ENCODE data around the gene LPP.

The LPP gene

GRCh38 chr3:188199386-188199785, 45.4 kb downstream of the LPP start:
- no peak for DNase-seq

- no peak for DNase-seq
Observed at GRCh38 chr3:188200481-188200880, 46.5 kb downstream of the LPP start.

DNA sequence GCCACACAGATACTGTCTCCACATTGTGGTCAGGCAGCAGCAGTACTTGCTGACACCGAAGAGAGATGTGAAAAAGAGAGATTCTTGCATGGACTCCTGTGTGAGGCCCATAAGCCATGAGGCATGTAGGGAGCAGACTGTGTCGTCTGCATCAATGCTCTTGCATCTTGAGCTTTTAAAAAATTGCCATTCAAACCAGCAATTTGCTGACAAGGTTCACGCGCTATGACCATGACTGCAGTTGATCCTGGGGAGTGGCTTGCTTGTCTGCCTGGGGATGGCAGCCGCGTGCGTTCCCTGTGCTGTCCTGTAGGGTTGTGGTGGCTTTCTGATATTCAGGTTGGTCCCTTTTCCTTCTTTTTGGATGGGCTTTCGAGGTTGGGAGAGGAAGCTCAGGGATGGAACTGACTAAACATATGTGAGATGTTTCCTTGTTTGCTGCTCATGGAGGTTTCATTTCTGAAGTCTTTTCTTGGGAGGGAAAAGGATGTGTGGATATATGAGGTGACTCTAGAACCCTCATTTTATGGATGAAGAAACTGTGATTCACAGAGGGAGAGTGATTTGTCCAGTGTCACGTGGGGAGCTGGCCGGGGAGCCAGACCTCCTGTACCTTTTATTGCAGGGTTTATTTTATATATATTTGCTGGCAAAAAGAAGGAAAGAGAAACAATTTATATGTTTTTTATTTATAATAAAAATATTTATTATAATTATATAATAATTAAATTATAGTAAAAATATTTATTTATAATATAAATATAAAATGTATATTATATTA, 48.6 kb downstream of the LPP start:
- no peak for DNase-seq

GRCh38 chr3:188204526-188204925, 50.6 kb downstream of the LPP start:
- no peak for DNase-seq

DNA sequence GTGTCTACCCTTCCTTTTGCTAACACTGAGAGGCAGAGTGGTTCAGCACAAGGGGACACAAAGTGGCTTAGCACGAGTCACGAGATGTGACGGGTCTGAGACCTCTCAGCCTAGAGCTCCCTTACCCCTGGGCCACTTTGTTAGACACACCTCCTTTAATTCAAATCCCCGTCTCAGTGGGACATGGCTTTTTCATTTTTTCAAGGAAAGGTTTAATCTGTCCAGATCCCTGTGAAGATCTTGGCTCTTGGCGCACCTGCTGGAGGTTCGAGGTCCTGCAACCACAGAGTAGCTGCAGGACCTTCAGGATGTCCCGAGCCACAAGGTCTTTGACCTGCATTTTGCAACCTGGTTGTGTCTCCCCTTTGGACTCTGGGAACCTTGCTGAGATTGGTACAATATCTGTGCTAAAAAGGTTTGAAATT, 52.0 kb downstream of the LPP start:
- no peak for DNase-seq

GRCh38 chr3:188206787-188207186, 52.8 kb downstream of the LPP start:
- no peak for DNase-seq

- DNase-seq: no peak
Observed at GRCh38 chr3:188207941-188208515, 54.1 kb downstream of the LPP start.

GRCh38 chr3:188208516-188208981, 54.6 kb downstream of the LPP start:
- DNase-seq: no peak

GRCh38 chr3:188209034-188209433, 55.1 kb downstream of the LPP start:
- DNase-seq: no peak

- no peak for DNase-seq
Observed at GRCh38 chr3:188209740-188210139, 55.8 kb downstream of the LPP start.

- no peak for DNase-seq
Observed at GRCh38 chr3:188211476-188211875, 57.5 kb downstream of the LPP start.

- no peak for DNase-seq
Observed at GRCh38 chr3:188212308-188212969, 58.5 kb downstream of the LPP start.

DNA sequence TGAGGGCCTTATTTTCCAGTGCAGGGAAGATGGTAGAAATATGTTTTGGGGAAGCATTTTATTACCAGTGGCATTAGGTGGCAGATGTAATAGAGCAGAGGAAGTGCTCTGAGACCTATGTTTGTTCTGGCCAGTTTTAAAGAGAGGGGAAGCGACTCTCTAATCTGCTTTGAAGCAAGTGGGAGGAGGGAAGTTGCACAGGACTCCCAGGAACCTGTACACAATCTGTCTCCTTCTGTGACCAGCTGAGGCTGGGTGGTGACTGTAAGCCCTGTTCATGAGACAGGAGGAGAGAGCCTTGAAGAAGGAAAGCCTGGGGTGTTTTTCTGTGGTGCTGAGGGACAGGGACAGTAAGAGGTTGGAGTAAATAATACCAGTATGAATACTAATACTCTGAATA, 60.5 kb downstream of the LPP start:
- no peak for DNase-seq

DNA sequence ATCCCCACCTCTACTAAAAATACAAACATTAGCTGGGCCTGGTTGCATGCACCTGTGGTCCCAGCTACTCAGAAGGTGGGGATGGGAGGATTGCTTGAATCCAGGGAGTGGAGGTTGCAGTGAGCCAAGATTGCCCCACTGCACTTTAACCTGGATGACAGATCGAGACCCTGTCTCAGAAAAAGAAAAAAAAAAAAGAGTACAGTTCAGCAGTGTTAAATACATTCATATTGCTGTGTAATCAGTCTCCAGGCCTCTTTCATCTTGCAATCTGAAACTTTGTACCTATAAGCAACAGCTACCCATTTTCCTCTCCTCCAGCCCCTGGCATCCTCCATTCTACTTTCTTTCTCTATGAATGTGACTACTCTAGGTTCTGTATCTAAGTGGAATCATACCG, 61.2 kb downstream of the LPP start:
- no peak for DNase-seq

- no peak for DNase-seq
Observed at GRCh38 chr3:188217011-188217463, 63.1 kb downstream of the LPP start.

DNA sequence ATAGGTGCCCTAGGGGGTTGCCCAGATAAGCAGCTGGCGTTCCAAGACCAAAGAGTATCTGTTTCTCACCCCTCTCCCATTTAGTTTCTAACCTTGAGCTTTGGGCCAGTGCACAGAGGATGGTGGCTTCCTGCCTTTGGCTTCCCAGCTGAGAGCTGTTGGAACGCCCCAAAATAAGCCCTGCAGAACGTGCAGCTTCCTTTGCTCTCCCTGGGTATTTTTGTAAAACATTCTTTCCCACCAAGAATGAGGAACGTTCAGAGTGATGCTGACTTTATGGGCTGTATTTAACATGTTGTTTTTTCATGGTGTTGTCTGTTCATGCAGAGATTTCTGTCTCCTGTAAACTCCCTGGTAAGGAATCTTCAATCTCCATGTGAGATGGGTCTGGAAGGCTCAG, 63.8 kb downstream of the LPP start:
- no peak for DNase-seq

DNA sequence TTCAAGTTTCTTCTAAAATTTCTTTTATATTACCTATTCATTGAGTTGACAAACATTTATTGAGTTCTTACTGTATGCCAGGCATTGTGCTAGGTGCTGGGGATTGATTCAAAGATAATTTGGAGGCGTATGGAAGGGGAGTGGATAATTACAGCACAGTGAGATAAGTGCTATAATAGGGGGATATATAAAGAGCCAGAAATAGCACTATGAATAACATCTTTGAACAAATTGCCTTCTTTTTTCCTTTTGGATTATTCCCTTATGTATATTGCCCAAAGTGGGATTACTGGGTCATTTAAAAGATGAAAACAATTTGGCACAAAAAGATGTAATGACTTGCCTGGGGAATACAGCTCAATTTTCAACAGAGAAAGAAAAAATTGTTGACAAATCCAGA, 64.6 kb downstream of the LPP start:
- DNase-seq: no peak

DNA sequence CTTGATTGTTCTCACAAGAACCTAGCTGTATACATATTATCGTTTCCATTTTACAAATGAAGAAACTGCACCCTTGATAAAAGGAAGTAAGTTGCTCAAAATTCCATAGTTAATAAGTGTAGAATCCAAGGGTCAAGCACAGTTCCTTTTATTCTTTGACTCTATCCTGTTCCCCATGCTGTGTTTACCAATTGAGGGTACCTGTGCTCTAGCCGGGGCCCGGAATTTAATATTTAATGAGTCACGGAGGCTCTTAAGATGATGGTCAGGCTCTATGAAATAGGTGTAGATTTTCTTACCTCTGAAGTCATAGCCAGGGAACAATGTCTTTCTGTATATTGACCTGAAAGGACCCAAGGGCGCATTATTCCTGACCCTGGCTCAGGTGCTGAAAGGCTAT, 65.2 kb downstream of the LPP start:
- no peak for DNase-seq

- DNase-seq: no peak
Observed at GRCh38 chr3:188220097-188220788, 66.3 kb downstream of the LPP start.

DNA sequence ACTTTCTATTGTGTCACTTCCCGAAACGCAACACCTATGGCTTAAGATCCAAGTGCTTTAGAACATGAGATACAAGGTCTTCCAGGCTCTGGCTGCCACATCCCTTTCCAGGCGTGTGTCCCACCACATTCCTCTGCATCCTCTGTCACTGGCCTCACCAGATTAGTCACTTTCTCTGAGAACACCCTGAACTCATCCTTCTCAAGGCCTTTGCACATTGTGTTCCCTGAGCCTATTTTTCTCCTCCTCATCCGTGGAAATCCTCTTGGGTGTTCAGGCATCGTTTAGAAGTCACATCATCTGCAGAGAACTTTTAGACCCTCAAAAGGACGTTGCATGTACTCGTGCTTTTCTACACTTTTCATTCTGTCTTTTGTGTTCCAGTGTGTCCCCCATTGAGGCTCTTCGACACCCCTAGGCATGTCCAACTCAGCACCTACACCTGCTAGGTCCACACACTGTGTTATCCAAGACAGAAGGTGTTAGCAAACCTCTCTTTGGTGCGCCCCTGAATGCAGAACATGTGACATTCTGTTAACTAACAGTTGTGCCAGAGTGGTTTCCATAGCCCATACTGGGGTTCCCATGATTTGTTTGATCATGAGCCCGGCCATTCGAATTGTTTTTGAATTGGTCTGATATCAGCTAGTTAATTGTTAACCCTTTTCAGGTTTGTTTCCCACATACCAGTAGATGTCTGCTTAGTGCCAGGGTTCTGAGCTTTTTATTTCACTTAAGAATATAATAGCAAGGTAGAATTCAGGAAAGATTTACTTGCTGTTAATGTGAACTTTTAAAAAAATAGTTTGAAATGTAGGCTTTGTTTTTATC, 67.2 kb downstream of the LPP start:
- no peak for DNase-seq

DNA sequence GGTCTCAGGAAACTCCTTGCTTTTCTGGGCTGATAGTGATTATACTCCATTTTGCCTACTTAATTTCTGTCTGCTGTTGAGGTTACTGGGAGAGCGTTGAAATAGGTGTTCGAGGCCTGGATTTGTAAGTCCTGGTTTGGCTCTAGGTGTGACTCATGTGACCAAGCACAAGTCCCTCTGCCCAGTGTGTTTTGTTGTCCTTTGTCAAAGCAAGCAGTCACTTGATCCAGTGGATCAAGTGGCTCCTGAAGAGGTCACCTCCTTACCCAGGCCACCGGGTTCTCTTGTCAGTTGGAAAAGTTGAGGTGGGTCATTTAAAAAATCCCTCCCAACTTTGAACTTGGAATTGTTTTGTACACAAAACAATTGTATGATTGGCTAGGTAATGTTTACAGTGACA, 70.0 kb downstream of the LPP start:
- DNase-seq: no peak

DNA sequence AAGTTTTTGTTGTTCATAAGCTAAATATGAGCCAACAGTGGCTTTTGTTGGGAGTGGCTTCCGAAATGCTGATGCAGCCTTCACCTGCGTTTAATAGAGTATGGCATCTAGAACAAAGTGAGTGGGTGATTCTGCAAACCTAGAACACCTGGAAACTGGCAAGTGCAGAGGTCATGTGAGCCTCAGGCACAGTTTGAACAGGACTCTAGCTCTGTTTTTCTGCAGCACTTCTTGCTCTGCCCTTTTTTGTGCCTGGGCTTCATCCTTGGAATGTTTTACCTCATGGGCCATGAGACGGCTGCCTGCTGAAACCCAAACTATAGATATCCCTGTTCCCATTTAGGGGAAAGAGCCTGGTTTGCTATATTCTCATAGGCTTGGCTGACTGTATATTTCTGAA, 73.5 kb downstream of the LPP start:
- no peak for DNase-seq

GRCh38 chr3:188229177-188229576, 75.2 kb downstream of the LPP start:
- DNase-seq: no peak

Measured in NCI-H1694 (cell line).